ENCODE data around the gene OR10A5.
"Not testable (repeated sequence)": the region's sequence is repeated elsewhere in the genome, so short reads cannot be mapped to it uniquely, and the experiment has no call there.

Gene OR10A5

GRCh38 chr11:6876325-6876724 is 30.8 kb downstream of the OR10A5 start, which contains the start of gene OR10A4:
Gene OR10A4, plus strand, starts transcription at chr11:6876625. Its CDS starts 23 bp downstream, at chr11:6876648.
- DNase-seq (ENCODE audit: low read depth, low spot score) = no peak

GRCh38 chr11:6876914-6877313 is 31.4 kb downstream of the OR10A5 start:
- no peak for DNase-seq (ENCODE audit: low read depth, low spot score)

GRCh38 chr11:6882751-6883150 is 37.3 kb downstream of the OR10A5 start:
- no peak for DNase-seq (ENCODE audit: low read depth, low spot score)

GRCh38 chr11:6887711-6888110 is 42.2 kb downstream of the OR10A5 start:
- DNase-seq (ENCODE audit: low read depth, low spot score) = not testable (repeated sequence)

GRCh38 chr11:6888830-6889229 is 43.3 kb downstream of the OR10A5 start:
- no peak for DNase-seq (ENCODE audit: low read depth, low spot score)

GRCh38 chr11:6889835-6890234 is 44.4 kb downstream of the OR10A5 start:
- no peak for DNase-seq (ENCODE audit: low read depth, low spot score)

GRCh38 chr11:6892400-6892799 is 46.9 kb downstream of the OR10A5 start, which contains the start of gene OR2D2:
Gene OR2D2, minus strand, starts transcription at chr11:6892500. Its CDS starts 0 bp downstream, at chr11:6892500.
- no peak for DNase-seq (ENCODE audit: low read depth, low spot score)

GRCh38 chr11:6894097-6894496 is 48.6 kb downstream of the OR10A5 start:
- DNase-seq (ENCODE audit: low read depth, low spot score) = no peak

- DNase-seq (ENCODE audit: low read depth, low spot score) = no peak
These were observed 49.5 kb downstream of the OR10A5 start for GRCh38 chr11:6895010-6895409.

Measured in activated CD4-positive, CD25-positive, alpha-beta regulatory T cell treated with anti-CD3 and anti-CD28 coated beads, Interleukin-2, amount 50 U/mL, for 16 hours (primary cell).